Neural progenitor cell (in vitro differentiated cells): ENCODE results near the gene YTHDF1.

Experiments
- EZH2 ChIP-seq: fragments of 200-600 bp; sonication (generic); IDR thresholded peaks from 2 replicates; pipeline ENCODE4 v1.6.1; 2017; ENCODE audit warnings: antibody characterized with exemption, mild to moderate bottlenecking, moderate library complexity
- TF ChIP-seq, protein P1 (sequence below): fragments of 200-600 bp; sonication (generic); IDR thresholded peaks from 2 replicates; pipeline ENCODE4 v1.5.1; 2017; ENCODE audit warnings: antibody characterized with exemption, mild to moderate bottlenecking

DNA sequence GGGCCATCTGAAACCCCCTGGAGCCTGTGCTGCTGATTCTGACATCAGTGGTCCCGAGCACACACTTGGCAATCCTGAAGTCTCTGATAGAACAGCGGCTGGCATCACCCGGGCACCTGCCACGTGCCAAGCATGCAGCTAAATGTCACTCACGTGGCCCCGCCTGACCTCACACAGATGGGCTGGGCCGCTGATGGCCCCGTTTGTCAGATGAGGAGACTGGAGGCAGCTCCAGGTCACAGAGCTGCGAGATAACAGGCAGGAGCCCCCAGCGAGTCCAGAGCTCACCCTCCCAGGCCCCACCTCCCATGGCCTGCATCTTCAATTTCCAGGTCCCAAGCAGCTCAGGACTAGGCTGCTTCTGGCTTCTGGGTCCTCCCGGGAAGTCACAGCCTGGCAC is 67.2 kb downstream of the YTHDF1 start:
- TF ChIP-seq, protein P1, sequence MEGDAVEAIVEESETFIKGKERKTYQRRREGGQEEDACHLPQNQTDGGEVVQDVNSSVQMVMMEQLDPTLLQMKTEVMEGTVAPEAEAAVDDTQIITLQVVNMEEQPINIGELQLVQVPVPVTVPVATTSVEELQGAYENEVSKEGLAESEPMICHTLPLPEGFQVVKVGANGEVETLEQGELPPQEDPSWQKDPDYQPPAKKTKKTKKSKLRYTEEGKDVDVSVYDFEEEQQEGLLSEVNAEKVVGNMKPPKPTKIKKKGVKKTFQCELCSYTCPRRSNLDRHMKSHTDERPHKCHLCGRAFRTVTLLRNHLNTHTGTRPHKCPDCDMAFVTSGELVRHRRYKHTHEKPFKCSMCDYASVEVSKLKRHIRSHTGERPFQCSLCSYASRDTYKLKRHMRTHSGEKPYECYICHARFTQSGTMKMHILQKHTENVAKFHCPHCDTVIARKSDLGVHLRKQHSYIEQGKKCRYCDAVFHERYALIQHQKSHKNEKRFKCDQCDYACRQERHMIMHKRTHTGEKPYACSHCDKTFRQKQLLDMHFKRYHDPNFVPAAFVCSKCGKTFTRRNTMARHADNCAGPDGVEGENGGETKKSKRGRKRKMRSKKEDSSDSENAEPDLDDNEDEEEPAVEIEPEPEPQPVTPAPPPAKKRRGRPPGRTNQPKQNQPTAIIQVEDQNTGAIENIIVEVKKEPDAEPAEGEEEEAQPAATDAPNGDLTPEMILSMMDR: no peak
- TF ChIP-seq EZH2: no peak
